Left lung (tissue), 10 donors: ENCODE data around the gene MTUS2. TPM values are rescaled to one million over a fixed set of nuclear protein-coding genes. Genes with fewer than 3 reads are reported as not detected.
A peak's percentile ranks its signal among the peaks of the same experiment; 100 is the strongest.

Experiments used
- ATAC-seq: fragments of 200-7000 bp; cut with Tn5 transposase; one replicate; pipeline ENCODE4 v1.9.1; 2020; ENCODE audit warnings: moderate library complexity
- DNase-seq, 4 donors: peaks; one replicate each; pipeline ENCODE4 v3.0.0-alpha.2; 2013 to 2020
- H3K27ac ChIP-seq, 2 donors: fragments of 200-600 bp; sonication (generic) in 1 of 2; one replicate each; pipeline versions ENCODE4 v1.5.0 to v1.8.0; 2020 to 2021
- H3K27me3 ChIP-seq, 2 donors: fragments of 200-600 bp; sonication (generic) in 1 of 2; one replicate each; pipeline versions ENCODE4 v1.5.0 to v1.8.0; 2020 to 2021
- H3K36me3 ChIP-seq, 2 donors: fragments of 200-600 bp; sonication (generic) in 1 of 2; one replicate each; pipeline versions ENCODE4 v1.5.0 to v1.8.0; 2020 to 2021
- H3K4me1 ChIP-seq, 2 donors: fragments of 200-600 bp; one replicate each; pipeline ENCODE4 v1.8.0; 2021
- H3K4me3 ChIP-seq, 2 donors: fragments of 200-600 bp; sonication (generic) in 1 of 2; one replicate each; pipeline versions ENCODE4 v1.5.0 to v1.8.0; 2020 to 2021; ENCODE audit warnings: mild to moderate bottlenecking in 1 of 2
- H3K9me3 ChIP-seq, 2 donors: fragments of 200-600 bp; sonication (generic) in 1 of 2; one replicate each; pipeline versions ENCODE4 v1.5.0 to v1.8.0; 2020 to 2021
- CTCF ChIP-seq, 2 donors: fragments of 200-600 bp; sonication (generic) in 1 of 2; IDR thresholded peaks; one replicate each; pipeline versions ENCODE4 v1.5.0 to v1.8.0; 2021; ENCODE audit warnings: antibody characterized with exemption in 2 of 2
- intact Hi-C, 2 donors: fragments of 100-400 bp; cut with DNase I; formaldehyde crosslinking; loops; one replicate each; pipeline versions ENCODE4 v1.11.2 to v1.14.2; 2022
- polyA plus RNA-seq, 6 donors: library from polyadenylated mRNA; unstranded; fragments of 120-200 nt; gene quantifications; one replicate each; pipeline ENCODE4 v1.2.1, GENCODE V29; 2013; ENCODE audit not compliant: insufficient read length in 6 of 6
- total RNA-seq, 2 donors: library from RNA; stranded (reverse); fragmentation: NEBNext Ultra II Directional; extraction: Animal tissue kit (Norgen Biotek cat#: 25700); gene quantifications; one replicate each; pipeline ENCODE4 v1.2.1, GENCODE V29; 2021
- donor health status: DM: no; HTN: yes; CAD: no.
- donor health status: DM: no; HTN: no; CAD: no.

The MTUS2 gene
- total and polyA plus RNA-seq, 8 donors, result 0.21 to 0.92 (median 0.50) TPM

- no peaks in the 10 kb centered on the region for H3K4me1 ChIP-seq
- no peak for TF ChIP-seq CTCF (IDR thresholded peaks at IDR 0.05)
- H3K9me3 ChIP-seq, result no peaks in the 10 kb centered on the region
- intact Hi-C loops, result no loop called here
- DNase-seq (peak in 1 of 4 donors; percentile 8), ATAC-seq (no peak)
- no peak overlapping the region for H3K27ac ChIP-seq
- no peak overlapping the region for H3K4me3 ChIP-seq
- H3K27me3 ChIP-seq, result no peaks in the 10 kb centered on the region
- H3K36me3 ChIP-seq, result no peaks in the 10 kb centered on the region
Measured at GRCh38 chr13:29170436-29171082, 350.4 kb downstream of the MTUS2 start.

- H3K4me1 ChIP-seq, result no peaks in the 10 kb centered on the region
- no peak overlapping the region for H3K4me3 ChIP-seq
- no peak for DNase-seq
- no peak overlapping the region for H3K27ac ChIP-seq
- intact Hi-C loops, result no loop called here
- ATAC-seq, result no peak
- H3K9me3 ChIP-seq, result no peaks in the 10 kb centered on the region
- H3K36me3 ChIP-seq, result no peaks in the 10 kb centered on the region
- TF ChIP-seq CTCF (IDR thresholded peaks at IDR 0.05), result no peak
- no peaks in the 10 kb centered on the region for H3K27me3 ChIP-seq
Measured at GRCh38 chr13:29171244-29171643, 351.1 kb downstream of the MTUS2 start.

- ATAC-seq, result no peak
- Histone ChIP-seq H3K27me3 (no peaks in the 10 kb centered on the region), H3K9me3 (peaks cover 0 to 4% of the 10 kb centered on the region in 2 donors), H3K36me3 (no peaks in the 10 kb centered on the region), H3K27ac (no peak overlapping the region), H3K4me3 (no peak overlapping the region), H3K4me1 (no peaks in the 10 kb centered on the region)
- TF ChIP-seq CTCF (IDR thresholded peaks at IDR 0.05), result no peak
- DNase-seq, result no peak
- intact Hi-C loops, result no loop called here
Measured at GRCh38 chr13:29174093-29174492, 354.0 kb downstream of the MTUS2 start.

- Histone ChIP-seq H3K36me3 (no peaks in the 10 kb centered on the region), H3K27me3 (no peaks in the 10 kb centered on the region), H3K4me1 (no peaks in the 10 kb centered on the region), H3K27ac (no peak overlapping the region), H3K9me3 (peaks cover 0 to 4% of the 10 kb centered on the region in 2 donors), H3K4me3 (no peak overlapping the region)
- no peak for ATAC-seq
- intact Hi-C loops, result no loop called here
- TF ChIP-seq CTCF (IDR thresholded peaks at IDR 0.05), result no peak
- DNase-seq, result no peak
Measured at GRCh38 chr13:29175250-29175873, 355.2 kb downstream of the MTUS2 start.

GRCh38 chr13:29180055-29180454 lies 359.9 kb downstream of the MTUS2 start:
- no peak for ATAC-seq
- Histone ChIP-seq H3K27me3 (no peaks in the 10 kb centered on the region), H3K4me3 (no peak overlapping the region), H3K9me3 (peaks cover 0 to 14% of the 10 kb centered on the region in 2 donors), H3K27ac (no peak overlapping the region), H3K4me1 (no peaks in the 10 kb centered on the region), H3K36me3 (no peaks in the 10 kb centered on the region)
- no peak for DNase-seq
- intact Hi-C loops, result no loop called here
- no peak for TF ChIP-seq CTCF (IDR thresholded peaks at IDR 0.05)
